HL-60 (cell line): ENCODE results near the gene PALLD.

Experiments used
- DNase-seq, 2 experiments: peaks; one replicate each; pipeline ENCODE4 v3.0.0-alpha.2; 2010 to 2020; ENCODE audit warnings: low read depth in 1 of 2, low spot score in 1 of 2
- H3K27ac ChIP-seq: fragments of 250-450 bp; sonication (Bioruptor Pico); replicated peaks from 2 replicates; pipeline ENCODE4 v1.5.1; 2020; ENCODE audit warnings: mild to moderate bottlenecking, moderate library complexity
- H3K27me3 ChIP-seq: fragments of 250-450 bp; sonication (Bioruptor Pico); 2 replicates; pipeline ENCODE4 v1.5.1; 2021; ENCODE audit warnings: mild to moderate bottlenecking, moderate library complexity; ENCODE audit not compliant: insufficient read depth, poor library complexity, severe bottlenecking
- H3K4me3 ChIP-seq: replicated peaks from 2 replicates; pipeline ENCODE4 v1.5.1; 2011; ENCODE audit warnings: mild to moderate bottlenecking, control low read depth, low read length; ENCODE audit not compliant: insufficient read depth
- CTCF ChIP-seq: IDR thresholded peaks from one replicate; pipeline ENCODE4 v1.5.1; 2011; ENCODE audit warnings: low read length, control low read depth, inconsistent platforms; ENCODE audit not compliant: insufficient read depth
- GABPA ChIP-seq: IDR thresholded peaks from 2 replicates; pipeline ENCODE4 v1.6.1; 2012; ENCODE audit warnings: low read depth
- POLR2AphosphoS5 ChIP-seq: IDR thresholded peaks from 2 replicates; pipeline ENCODE4 v1.6.1; 2012; ENCODE audit warnings: low read depth
- REST ChIP-seq: IDR thresholded peaks from 2 replicates; pipeline ENCODE4 v1.6.1; 2012; ENCODE audit warnings: low read depth; ENCODE audit not compliant: insufficient replicate concordance
- SPI1 ChIP-seq: IDR thresholded peaks from 2 replicates; pipeline ENCODE4 v1.6.1; 2012; ENCODE audit warnings: low read depth, mild to moderate bottlenecking, borderline replicate concordance

PALLD gene

GRCh38 chr4:168892475-168892874, 395.6 kb downstream of the PALLD start:
- Histone ChIP-seq H3K4me3 (no peak overlapping the region), H3K27ac (no peak overlapping the region), H3K27me3 (no peaks in the 10 kb centered on the region)
- no peak for DNase-seq
- TF ChIP-seq POLR2AphosphoS5, result no peak
- no peak for TF ChIP-seq CTCF

DNA sequence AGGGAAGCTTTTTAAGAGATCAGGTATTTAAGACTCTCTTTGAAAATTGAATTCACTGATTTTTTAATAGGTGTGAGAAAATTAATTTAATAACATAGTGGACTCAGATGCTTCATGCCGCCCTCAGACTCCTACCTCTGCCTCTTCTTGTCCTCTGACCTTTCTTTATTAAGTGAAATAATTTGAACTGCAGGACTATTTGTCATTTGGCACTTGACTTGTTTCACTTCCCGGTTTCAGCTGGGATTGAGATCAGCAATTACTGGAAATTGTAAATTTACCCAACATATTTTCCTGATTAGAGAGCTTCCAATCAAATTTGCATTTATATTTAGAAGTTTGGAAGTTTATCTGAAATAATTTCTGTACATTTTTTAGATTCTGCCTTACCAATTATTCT, 396.4 kb downstream of the PALLD start:
- no peaks in the 10 kb centered on the region for H3K27me3 ChIP-seq
- H3K4me3 ChIP-seq, result no peak overlapping the region
- no peak for DNase-seq
- no peak for TF ChIP-seq CTCF
- no peak for TF ChIP-seq GABPA
- no peak for TF ChIP-seq SPI1
- no peak for TF ChIP-seq REST
- TF ChIP-seq POLR2AphosphoS5, result no peak
- no peak overlapping the region for H3K27ac ChIP-seq

DNA sequence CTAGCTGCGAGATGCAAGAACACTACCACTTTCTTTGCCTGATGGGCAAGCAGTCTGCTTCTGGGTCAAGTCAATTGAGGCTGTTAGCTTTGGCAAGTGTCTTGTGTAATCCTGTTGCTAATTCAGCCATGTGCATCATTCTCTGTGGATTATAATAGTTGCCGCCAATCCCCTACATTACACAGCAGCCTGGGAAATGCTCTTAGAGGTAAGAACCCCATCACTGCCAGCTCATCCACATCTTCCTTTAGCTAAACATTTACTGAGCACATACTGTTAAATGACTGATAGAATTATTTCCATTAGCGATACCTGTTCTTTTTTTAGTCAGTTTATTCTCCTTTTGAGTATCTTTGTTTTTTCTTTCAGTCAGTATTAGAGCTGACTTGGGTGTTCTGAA, 397.0 kb downstream of the PALLD start:
- no peak for DNase-seq

More for the DNA sequence above, 397.0 kb downstream of the PALLD start:
- Histone ChIP-seq H3K4me3 (no peak overlapping the region), H3K27ac (no peak overlapping the region), H3K27me3 (no peaks in the 10 kb centered on the region)
- TF ChIP-seq REST (no peak), SPI1 (no peak), GABPA (no peak), POLR2AphosphoS5 (no peak), CTCF (no peak)
